ENCODE data around the gene CPSF7. TPM values are rescaled to one million over a fixed set of nuclear protein-coding genes. Genes with fewer than 3 reads are reported as not detected.

The CPSF7 gene
- total RNA-seq, 2 experiments from 2014 or later, result 115 to 118 TPM

- DNase-seq, result no peak
- Mint-ChIP-seq H3K36me3 (peaks cover 17% of the 10 kb centered on the region), H3K27ac (no peak overlapping the region), H3K4me3 (no peak overlapping the region), H3K27me3 (no peaks in the 10 kb centered on the region), H3K9me3 (no peaks in the 10 kb centered on the region), H3K4me1 (peaks cover 10% of the 10 kb centered on the region)
- POLR2A ChIA-PET, result interaction anchor here (0.8 kb wide), 1 partner anchor 12 kb away, joined by 3 read pairs; no protein-coding TSS in a partner anchor
- no peak for ATAC-seq (ENCODE audit: low read depth)
Observed at GRCh38 chr11:61354208-61354607, 75.6 kb downstream of the CPSF7 start.

- Mint-ChIP-seq H3K27ac (peak overlapping the region; percentile 48), H3K4me1 (peaks cover 7% of the 10 kb centered on the region), H3K4me3 (no peak overlapping the region), H3K9me3 (no peaks in the 10 kb centered on the region), H3K36me3 (peaks cover 17% of the 10 kb centered on the region), H3K27me3 (no peaks in the 10 kb centered on the region)
- no peak for DNase-seq
- POLR2A ChIA-PET, result interaction anchor here (0.8 kb wide), 1 partner anchor 12 kb away, joined by 3 read pairs; no protein-coding TSS in a partner anchor
- no peak for ATAC-seq (ENCODE audit: low read depth)
Observed at GRCh38 chr11:61353131-61354067, 76.4 kb downstream of the CPSF7 start.

Other genes starting within 250 kb of the CPSF7 start
- not detected for gene PGA3, start 226.5 kb downstream of the CPSF7 start, total RNA-seq
- gene PGA4, start 207.6 kb downstream of the CPSF7 start, total RNA-seq, result not detected
- not detected for gene PGA5, start 188.8 kb downstream of the CPSF7 start, total RNA-seq
- 1 to 10 TPM; 2.4 to 3.1 TPM for gene VWCE, start 134.7 kb downstream of the CPSF7 start, total RNA-seq
- 100 to 1,000 TPM; 168 to 181 TPM for gene DDB1, start 96.9 kb downstream of the CPSF7 start, total RNA-seq
- 10 to 100 TPM; 31.5 to 34.3 TPM for gene TKFC, start 96.7 kb downstream of the CPSF7 start, total RNA-seq
- gene CYB561A3, start 68.1 kb downstream of the CPSF7 start, total RNA-seq, result 10 to 100 TPM; 43.6 to 44.7 TPM
- gene TMEM138, start 67.6 kb downstream of the CPSF7 start, total RNA-seq, result 10 to 100 TPM; 53.4 to 57.7 TPM
- gene TMEM216, start 37.4 kb downstream of the CPSF7 start, total RNA-seq, result 10 to 100 TPM; 10.5 to 11.1 TPM
- 10 to 100 TPM; 48.5 to 53.1 TPM for gene SDHAF2, start 149 bp upstream of the CPSF7 start, total RNA-seq
- gene LRRC10B, start 78.8 kb upstream of the CPSF7 start, total RNA-seq, result not detected
- not detected for gene SYT7, start 151.1 kb upstream of the CPSF7 start, total RNA-seq